Upper lobe of right lung (tissue), 1 donor: Measurements from ENCODE around the gene CCL20. TPM values are rescaled to one million over a fixed set of nuclear protein-coding genes. Genes with fewer than 3 reads are reported as not detected.

Experiments used
- ATAC-seq: fragments of 200-7000 bp; cut with Tn5 transposase; one replicate; pipeline ENCODE4 v1.9.1; 2020; ENCODE audit warnings: mild to moderate bottlenecking, moderate library complexity
- DNase-seq: peaks from one replicate; pipeline ENCODE4 v3.0.0-alpha.2; 2020
- H3K27ac ChIP-seq: fragments of 200-600 bp; one replicate; pipeline ENCODE4 v1.8.0; 2022
- H3K27me3 ChIP-seq: fragments of 200-600 bp; one replicate; pipeline ENCODE4 v1.8.0; 2022; ENCODE audit warnings: mild to moderate bottlenecking
- H3K36me3 ChIP-seq: fragments of 200-600 bp; one replicate; pipeline ENCODE4 v1.8.0; 2022
- H3K4me1 ChIP-seq: fragments of 200-600 bp; one replicate; pipeline ENCODE4 v1.8.0; 2022
- H3K4me3 ChIP-seq: fragments of 200-600 bp; one replicate; pipeline ENCODE4 v1.8.0; 2022; ENCODE audit warnings: mild to moderate bottlenecking
- H3K9me3 ChIP-seq: fragments of 200-600 bp; one replicate; pipeline ENCODE4 v1.8.0; 2022
- intact Hi-C: fragments of 100-400 bp; cut with DNase I; formaldehyde crosslinking; loops from one replicate; pipeline ENCODE4 v1.11.0; 2022
- total RNA-seq: library from RNA; stranded (reverse); fragmentation: NEBNext Ultra II Directional; extraction: Animal tissue kit (Norgen Biotek cat#: 25700); gene quantifications from one replicate; pipeline ENCODE4 v1.2.1, GENCODE V29; 2021
- TF ChIP-seq, protein P1 (sequence below): fragments of 200-600 bp; IDR thresholded peaks from one replicate; pipeline ENCODE4 v1.8.0; 2022; ENCODE audit warnings: antibody characterized with exemption
- donor health status: DM: no; HTN: yes; CAD: no; lungs with severe emphysema.

Gene CCL20
- total RNA-seq, 1 donor from 2014 or later, result 4.9 TPM

DNA sequence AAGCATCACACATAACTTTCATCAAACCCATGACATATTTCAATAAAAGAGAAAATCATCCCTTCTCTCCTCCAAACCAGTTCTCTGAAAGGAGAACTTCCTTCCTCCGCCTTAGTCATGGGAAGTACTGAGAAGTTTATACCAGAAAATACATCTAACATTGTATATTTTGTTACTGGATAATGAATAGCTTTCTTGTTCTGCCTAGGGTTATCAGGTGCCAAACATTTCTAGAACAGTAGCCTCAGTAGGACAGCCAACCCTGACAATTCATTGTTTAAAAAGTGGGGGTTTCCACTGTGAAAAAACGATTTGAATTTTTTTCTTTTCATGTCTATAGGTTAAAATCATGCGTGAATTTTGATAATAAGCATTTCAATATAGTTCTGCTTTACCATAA lies 41.8 kb downstream of the CCL20 start:
- Histone ChIP-seq H3K27me3 (no peaks in the 10 kb centered on the region), H3K27ac (no peak overlapping the region), H3K36me3 (no peaks in the 10 kb centered on the region), H3K4me3 (no peak overlapping the region), H3K9me3 (no peaks in the 10 kb centered on the region), H3K4me1 (no peaks in the 10 kb centered on the region)
- ATAC-seq (no peak), DNase-seq (no peak)
- intact Hi-C loops, result no loop called here
- TF ChIP-seq, protein P1, sequence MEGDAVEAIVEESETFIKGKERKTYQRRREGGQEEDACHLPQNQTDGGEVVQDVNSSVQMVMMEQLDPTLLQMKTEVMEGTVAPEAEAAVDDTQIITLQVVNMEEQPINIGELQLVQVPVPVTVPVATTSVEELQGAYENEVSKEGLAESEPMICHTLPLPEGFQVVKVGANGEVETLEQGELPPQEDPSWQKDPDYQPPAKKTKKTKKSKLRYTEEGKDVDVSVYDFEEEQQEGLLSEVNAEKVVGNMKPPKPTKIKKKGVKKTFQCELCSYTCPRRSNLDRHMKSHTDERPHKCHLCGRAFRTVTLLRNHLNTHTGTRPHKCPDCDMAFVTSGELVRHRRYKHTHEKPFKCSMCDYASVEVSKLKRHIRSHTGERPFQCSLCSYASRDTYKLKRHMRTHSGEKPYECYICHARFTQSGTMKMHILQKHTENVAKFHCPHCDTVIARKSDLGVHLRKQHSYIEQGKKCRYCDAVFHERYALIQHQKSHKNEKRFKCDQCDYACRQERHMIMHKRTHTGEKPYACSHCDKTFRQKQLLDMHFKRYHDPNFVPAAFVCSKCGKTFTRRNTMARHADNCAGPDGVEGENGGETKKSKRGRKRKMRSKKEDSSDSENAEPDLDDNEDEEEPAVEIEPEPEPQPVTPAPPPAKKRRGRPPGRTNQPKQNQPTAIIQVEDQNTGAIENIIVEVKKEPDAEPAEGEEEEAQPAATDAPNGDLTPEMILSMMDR, result no peak

DNA sequence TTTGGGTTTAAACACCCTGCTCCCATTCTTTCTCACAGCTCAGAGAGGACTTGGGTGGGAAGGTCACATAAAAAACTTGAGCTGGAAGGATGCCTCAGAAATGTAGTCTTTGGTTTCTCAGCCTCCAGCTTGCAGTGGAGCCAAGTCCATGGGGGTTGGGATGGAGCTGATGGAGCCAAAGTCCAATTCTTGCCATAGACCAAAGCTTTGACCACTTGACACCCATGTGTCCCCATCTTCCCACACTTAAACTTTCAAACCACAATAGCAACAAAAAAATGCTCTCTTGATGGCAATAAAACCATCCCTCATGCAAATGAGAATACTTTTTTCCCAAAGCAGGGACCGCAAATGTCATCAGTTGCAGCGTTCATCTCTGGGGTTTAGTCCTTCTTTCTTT lies 43.1 kb downstream of the CCL20 start:
- Histone ChIP-seq H3K27me3 (no peaks in the 10 kb centered on the region), H3K36me3 (no peaks in the 10 kb centered on the region), H3K4me1 (no peaks in the 10 kb centered on the region), H3K4me3 (no peak overlapping the region), H3K9me3 (no peaks in the 10 kb centered on the region), H3K27ac (no peak overlapping the region)
- intact Hi-C loops, result no loop called here
- TF ChIP-seq, protein P1, result no peak
- DNase-seq (no peak), ATAC-seq (no peak)

DNA sequence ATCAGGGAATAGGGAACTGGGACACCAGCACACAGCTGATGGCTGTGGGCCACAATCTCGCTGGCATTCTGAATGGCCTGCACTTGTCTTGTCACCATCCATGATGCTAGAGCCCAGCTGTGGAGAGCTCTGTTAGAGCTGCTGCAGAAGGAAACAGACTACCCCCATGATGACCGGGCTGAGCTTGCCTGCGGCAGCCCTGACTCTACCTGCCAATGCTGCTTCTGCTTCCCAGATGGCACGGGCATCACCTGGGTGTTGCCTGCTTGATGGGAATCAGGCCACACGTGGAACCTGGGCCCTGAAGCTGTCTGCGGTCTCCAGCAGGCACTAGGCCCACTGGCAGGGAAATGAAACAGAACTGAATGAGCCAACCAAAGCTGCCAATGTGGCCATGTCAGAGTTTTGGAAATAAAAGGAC lies 46.6 kb downstream of the CCL20 start:
- Histone ChIP-seq H3K9me3 (no peaks in the 10 kb centered on the region), H3K4me3 (no peak overlapping the region), H3K27ac (no peak overlapping the region), H3K36me3 (no peaks in the 10 kb centered on the region), H3K4me1 (no peaks in the 10 kb centered on the region), H3K27me3 (no peaks in the 10 kb centered on the region)
- TF ChIP-seq, protein P1, result no peak
- intact Hi-C loops, result no loop called here
- no peak for DNase-seq
- ATAC-seq, result no peak

DNA sequence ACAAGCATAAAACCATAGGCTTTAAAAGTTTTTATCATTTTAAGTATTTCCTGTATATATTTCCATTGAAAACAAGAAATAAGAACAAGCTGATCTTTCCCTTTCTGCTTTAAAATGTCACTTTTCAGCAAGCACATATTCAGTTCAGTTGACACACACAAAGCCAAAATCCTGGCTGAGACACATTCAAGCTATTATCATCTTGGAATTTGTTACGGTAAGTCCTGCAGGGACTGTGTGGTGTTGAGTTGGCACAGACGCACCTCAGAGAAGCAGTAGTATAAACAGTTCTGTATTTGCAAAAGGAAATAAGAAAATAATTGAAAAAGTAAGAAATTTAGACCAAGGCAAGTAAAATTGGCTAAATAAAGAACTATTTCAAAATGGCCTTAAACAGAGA lies 47.4 kb downstream of the CCL20 start:
- intact Hi-C loops, result no loop called here
- no peak overlapping the region for H3K27ac ChIP-seq
- H3K27me3 ChIP-seq, result no peaks in the 10 kb centered on the region

DNA sequence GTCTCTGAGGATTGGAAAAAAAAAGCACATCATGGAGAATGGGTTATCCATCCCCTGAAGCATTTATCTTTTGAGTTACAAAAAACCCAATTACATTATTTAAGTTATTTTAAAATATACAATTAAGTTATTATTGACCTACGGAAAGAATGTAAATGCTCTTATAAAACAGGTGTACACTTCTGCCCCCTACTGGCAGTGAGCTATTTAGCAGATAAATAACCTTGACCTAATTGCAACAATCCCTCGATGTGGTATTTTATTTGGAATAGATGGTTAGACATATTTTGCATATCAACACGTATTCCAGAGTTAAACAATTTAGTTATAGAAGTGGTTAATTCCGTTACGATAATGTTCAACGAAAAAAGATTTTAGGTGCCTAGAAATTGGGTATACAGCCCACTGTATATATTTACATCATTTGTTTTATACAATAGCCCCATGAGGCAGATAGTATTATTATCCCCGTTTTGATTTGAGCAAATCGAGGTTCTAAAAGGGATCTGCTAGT lies 48.6 kb downstream of the CCL20 start:
- ATAC-seq (peak; percentile 65), DNase-seq (no peak)
- intact Hi-C loops, result no loop called here
- TF ChIP-seq, protein P1, result peak; percentile 64
- H3K27me3 ChIP-seq, result no peaks in the 10 kb centered on the region
- H3K4me1 ChIP-seq, result no peaks in the 10 kb centered on the region
- no peaks in the 10 kb centered on the region for H3K9me3 ChIP-seq
- H3K27ac ChIP-seq, result no peak overlapping the region
- H3K36me3 ChIP-seq, result no peaks in the 10 kb centered on the region
- H3K4me3 ChIP-seq, result no peak overlapping the region

More for the DNA sequence above, 47.4 kb downstream of the CCL20 start:
- Histone ChIP-seq H3K4me1 (no peaks in the 10 kb centered on the region), H3K36me3 (no peaks in the 10 kb centered on the region), H3K9me3 (no peaks in the 10 kb centered on the region), H3K4me3 (no peak overlapping the region)
- DNase-seq (no peak), ATAC-seq (no peak)
- TF ChIP-seq, protein P1, result no peak
